Karpas-422 (cell line): ENCODE results near the gene ZNF446. TPM values are rescaled to one million over a fixed set of nuclear protein-coding genes. Genes with fewer than 3 reads are reported as not detected.
A peak's percentile ranks its signal among the peaks of the same experiment; 100 is the strongest.

Experiments
- DNase-seq: peaks from one replicate; pipeline ENCODE4 v3.0.0-alpha.2; 2015
- H2AFZ ChIP-seq: fragments of 200-600 bp; sonication (generic); 2 replicates; pipeline ENCODE4 v1.6.1; 2014; ENCODE audit warnings: antibody characterized with exemption, low read length, mixed read lengths
- H3K27ac ChIP-seq: fragments of 200-600 bp; sonication (generic); 2 replicates; pipeline ENCODE4 v1.5.1; 2014; ENCODE audit warnings: mild to moderate bottlenecking, low read length, moderate library complexity
- H3K27me3 ChIP-seq: fragments of 200-600 bp; sonication (generic); 2 replicates; pipeline ENCODE4 v1.6.1; 2014; ENCODE audit warnings: low read length, mixed read lengths
- H3K36me3 ChIP-seq: fragments of 200-600 bp; sonication (generic); 2 replicates; pipeline ENCODE4 v1.6.1; 2014; ENCODE audit warnings: low read length, mixed read lengths; ENCODE audit not compliant: insufficient read depth
- H3K4me1 ChIP-seq: fragments of 200-600 bp; sonication (generic); 2 replicates; pipeline ENCODE4 v1.6.1; 2014; ENCODE audit warnings: mild to moderate bottlenecking, low read length, mixed read lengths
- H3K4me2 ChIP-seq: fragments of 200-600 bp; sonication (generic); 2 replicates; pipeline ENCODE4 v1.6.1; 2014; ENCODE audit warnings: low read length, low read depth, mild to moderate bottlenecking; ENCODE audit not compliant: poor library complexity, severe bottlenecking
- H3K4me3 ChIP-seq: fragments of 200-600 bp; sonication (generic); 2 replicates; pipeline ENCODE4 v1.5.1; 2014; ENCODE audit warnings: mild to moderate bottlenecking, antibody characterized with exemption, low read length, mixed read lengths
- H3K79me2 ChIP-seq: fragments of 200-600 bp; sonication (generic); 2 replicates; pipeline ENCODE4 v1.6.1; 2014; ENCODE audit warnings: mild to moderate bottlenecking, low read length, mixed read lengths
- H3K9ac ChIP-seq: fragments of 200-600 bp; sonication (generic); 2 replicates; pipeline ENCODE4 v1.6.0; 2014; ENCODE audit warnings: low read length
- H3K9me2 ChIP-seq: fragments of 200-600 bp; sonication (generic), shearing (Covaris generic); replicated peaks from 2 replicates; pipeline ENCODE4 v1.6.0; 2014; ENCODE audit warnings: mild to moderate bottlenecking, low read length, moderate library complexity; ENCODE audit not compliant: insufficient read depth
- H3K9me3 ChIP-seq: fragments of 300-700, 200-600 bp; sonication (generic); 2 replicates; pipeline ENCODE4 v1.6.1; 2014; ENCODE audit warnings: low read length, mixed read lengths
- H4K20me1 ChIP-seq: fragments of 200-600 bp; sonication (generic); 2 replicates; pipeline ENCODE4 v1.6.1; 2014; ENCODE audit warnings: mild to moderate bottlenecking, antibody characterized with exemption, low read length, low read depth; ENCODE audit not compliant: insufficient read depth
- total RNA-seq: library from RNA; depleted of rRNA; stranded (reverse); fragments of >200 nt; shearing (Covaris generic); gene quantifications from 2 replicates; pipeline ENCODE4 v1.2.3, GENCODE V29; 2014; ENCODE audit warnings: low replicate concordance

Gene ZNF446
- total RNA-seq, 1 experiment from 2014 or later, result 11.8 TPM

DNA sequence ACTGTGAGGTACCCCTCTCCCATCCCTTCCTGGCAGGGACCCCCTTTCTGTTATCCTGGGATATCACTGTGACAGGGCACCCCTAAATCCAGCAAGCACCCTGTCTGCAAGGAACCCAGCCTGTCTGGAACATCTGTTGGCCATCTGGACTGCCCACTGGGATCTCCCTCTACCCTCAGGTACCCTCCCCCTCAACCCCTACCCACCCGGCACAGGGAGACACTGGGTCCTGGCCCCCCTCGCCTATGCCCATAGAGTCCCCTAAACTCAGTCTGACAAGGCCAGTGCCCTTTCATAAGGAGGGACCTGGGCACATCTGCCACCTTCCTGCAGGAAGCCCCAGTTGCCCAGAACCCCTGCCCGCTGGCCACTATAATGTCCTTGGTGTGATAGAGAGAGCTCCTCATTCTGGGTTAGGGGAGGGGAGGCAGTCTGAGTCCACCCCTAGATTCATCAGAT, 38.4 kb downstream of the ZNF446 start:
- Histone ChIP-seq H3K9ac (peak overlapping the region; percentile 97), H3K4me2 (peak overlapping the region; percentile 90), H3K9me3 (no peaks in the 10 kb centered on the region), H3K27ac (peak overlapping the region; percentile 73), H3K4me1 (peaks cover 30% of the 10 kb centered on the region), H2AFZ (no peak overlapping the region), H4K20me1 (no peaks in the 10 kb centered on the region), H3K9me2 (no peaks in the 10 kb centered on the region), H3K27me3 (no peaks in the 10 kb centered on the region), H3K79me2 (peaks cover 21% of the 10 kb centered on the region), H3K36me3 (no peaks in the 10 kb centered on the region), H3K4me3 (peak overlapping the region; percentile 88)
- peak; percentile 58 for DNase-seq

DNA sequence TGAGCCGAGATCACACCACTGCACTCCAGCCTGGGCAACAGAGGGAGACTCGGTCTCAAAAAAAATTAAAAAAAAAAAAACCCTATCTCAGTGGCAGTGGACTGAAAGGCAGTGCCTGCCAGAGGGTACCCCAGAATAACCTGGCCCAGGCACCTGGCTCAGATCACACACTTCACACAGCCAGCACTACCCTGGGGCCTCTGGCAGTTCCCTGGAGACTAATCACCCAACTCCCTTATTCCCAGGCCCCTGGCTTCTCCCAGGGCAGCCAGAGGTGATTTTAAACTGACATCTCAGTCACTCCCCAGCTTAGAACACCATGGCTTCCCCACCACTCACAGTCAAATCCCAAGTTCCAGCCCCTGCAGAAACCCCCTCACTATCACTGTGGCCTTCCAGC, 39.1 kb downstream of the ZNF446 start:
- H4K20me1 ChIP-seq, result no peaks in the 10 kb centered on the region

DNA sequence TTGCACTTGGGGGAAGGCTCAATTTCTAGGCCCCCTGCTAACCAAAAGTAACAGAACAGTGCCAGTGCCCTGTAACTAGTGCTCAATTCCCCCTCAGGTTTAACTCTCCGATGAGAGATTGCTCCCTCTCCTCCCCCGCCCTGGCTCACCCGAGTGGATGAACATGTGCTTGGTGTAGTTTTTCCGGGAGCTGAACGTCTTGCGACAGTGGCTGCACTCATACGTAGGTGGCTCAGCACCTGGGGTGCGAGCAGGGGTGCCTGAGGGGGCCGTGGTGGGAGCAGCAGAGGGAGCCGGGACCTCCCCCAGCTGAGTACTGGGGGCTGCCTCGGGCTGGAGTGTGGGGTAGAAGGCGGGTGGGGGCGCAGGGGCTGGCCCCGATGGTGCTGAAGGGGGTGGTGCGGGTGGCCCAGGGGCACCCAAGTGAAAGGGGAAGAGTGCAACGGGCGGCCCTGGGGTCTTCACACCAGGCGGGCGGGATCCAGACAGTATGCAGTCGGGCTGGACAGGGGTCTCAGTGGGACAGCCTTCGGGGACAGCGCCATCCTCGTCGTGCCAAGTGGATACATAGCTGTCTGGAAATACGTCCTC, 40.2 kb downstream of the ZNF446 start:
- H3K9me2 ChIP-seq, result no peaks in the 10 kb centered on the region
- peaks cover 34% of the 10 kb centered on the region for H3K4me1 ChIP-seq
- H3K36me3 ChIP-seq, result no peaks in the 10 kb centered on the region
- no peak overlapping the region for H3K4me3 ChIP-seq
- H3K27me3 ChIP-seq, result no peaks in the 10 kb centered on the region
- H3K79me2 ChIP-seq, result peaks cover 21% of the 10 kb centered on the region
- DNase-seq, result peak; percentile 39
- peak overlapping the region; percentile 90 for H3K4me2 ChIP-seq
- H3K9ac ChIP-seq, result peak overlapping the region; percentile 97; the same call in 1 of the 2 replicates
- H2AFZ ChIP-seq, result no peak overlapping the region
- H3K9me3 ChIP-seq, result no peaks in the 10 kb centered on the region
- no peak overlapping the region for H3K27ac ChIP-seq
- no peaks in the 10 kb centered on the region for H4K20me1 ChIP-seq

More for the DNA sequence above, 39.1 kb downstream of the ZNF446 start:
- Histone ChIP-seq H3K9me3 (no peaks in the 10 kb centered on the region), H2AFZ (no peak overlapping the region), H3K4me2 (peak overlapping the region; percentile 90), H3K27me3 (no peaks in the 10 kb centered on the region), H3K27ac (peak overlapping the region; percentile 62), H3K79me2 (peaks cover 21% of the 10 kb centered on the region), H3K9me2 (no peaks in the 10 kb centered on the region), H3K36me3 (no peaks in the 10 kb centered on the region), H3K4me1 (peaks cover 31% of the 10 kb centered on the region), H3K9ac (peak overlapping the region; percentile 97), H3K4me3 (peak overlapping the region; percentile 88; the same call in 1 of the 2 replicates)
- peak; percentile 63 for DNase-seq

DNA sequence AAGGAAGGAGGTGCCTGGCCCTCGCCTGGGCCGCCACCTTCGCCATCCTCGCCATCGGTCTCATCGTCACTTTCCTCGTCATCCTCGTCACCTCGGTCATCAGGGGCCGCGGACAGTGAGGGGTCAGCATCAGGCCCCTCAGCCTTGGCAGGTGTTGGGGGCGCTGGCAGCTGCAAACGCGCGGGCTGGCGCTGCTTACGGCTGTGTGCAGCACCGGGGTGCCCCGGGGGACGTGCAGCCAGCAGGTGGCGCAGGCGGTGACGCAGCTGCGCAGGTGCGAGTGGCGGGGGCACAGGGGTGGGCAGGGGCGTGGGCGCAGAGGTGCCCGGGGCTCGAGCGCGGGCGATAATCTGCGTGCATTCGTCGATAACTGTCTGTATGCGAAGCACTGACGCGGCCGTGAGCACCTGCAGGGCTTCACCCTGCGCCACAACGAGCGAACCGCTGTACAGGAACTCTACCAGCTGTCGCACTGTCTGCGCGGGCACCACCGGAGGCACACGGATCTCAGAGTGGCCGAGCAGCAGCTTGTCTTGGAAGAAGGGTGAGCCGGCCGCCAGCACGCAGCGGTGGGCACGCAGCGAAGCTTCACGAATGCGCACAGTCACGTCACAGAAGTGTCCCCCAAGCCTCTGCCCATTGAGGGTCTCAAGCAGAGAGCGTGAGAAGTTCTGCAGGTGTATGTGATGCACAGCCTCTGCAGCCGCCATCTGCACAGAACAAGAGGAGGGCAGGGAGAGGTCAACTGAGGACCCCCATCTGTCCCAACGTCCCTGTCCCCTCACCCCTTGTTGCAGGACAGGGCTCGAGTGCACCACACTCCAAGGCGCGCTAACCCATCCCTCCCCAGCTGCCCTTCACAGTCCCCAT, 41.0 kb downstream of the ZNF446 start:
- Histone ChIP-seq H3K9ac (no peak overlapping the region), H3K4me2 (no peak overlapping the region)
- DNase-seq, result no peak

DNA sequence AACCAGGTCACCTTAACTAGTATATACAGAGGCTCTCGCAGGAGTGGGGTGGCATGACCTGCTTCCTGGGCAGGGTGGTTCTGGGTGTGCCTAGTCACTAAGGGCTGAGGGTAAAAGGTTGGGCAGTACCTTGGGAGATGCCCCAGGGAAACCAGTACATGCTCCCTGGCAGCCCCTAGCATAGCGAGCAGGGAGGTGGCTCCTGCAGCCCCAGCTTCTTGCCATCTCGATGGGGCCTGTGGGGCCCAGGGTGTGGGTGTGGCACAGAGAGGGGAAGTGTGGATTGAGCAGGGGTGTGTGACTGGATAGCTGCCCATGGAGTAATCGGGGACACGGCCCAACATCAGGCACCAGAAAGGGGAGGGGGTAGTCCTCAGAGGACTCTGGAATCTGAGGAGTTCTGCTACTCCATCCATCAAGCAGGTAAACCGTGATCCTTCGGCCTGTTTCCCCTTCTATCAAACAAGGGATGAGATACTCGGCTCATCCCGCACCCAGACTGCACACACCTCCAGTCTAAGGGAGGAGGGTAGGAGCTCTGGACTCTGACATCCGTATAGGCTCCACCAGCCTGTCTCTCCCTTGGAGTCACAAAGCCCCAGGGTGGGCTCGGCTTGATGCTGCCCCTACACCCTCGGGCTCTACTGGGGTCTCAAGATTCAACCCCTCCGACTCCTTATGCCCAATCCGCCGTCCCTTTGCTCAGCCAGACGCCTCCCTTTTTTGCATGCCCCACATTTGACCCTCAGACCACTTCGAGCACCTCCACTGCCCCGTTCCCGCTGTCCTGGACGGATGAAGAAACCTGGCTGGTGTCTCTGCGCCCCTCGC, 42.3 kb downstream of the ZNF446 start:
- Histone ChIP-seq H3K9me2 (no peaks in the 10 kb centered on the region), H3K4me3 (peak overlapping the region; percentile 81), H4K20me1 (no peaks in the 10 kb centered on the region), H3K27me3 (no peaks in the 10 kb centered on the region), H3K4me2 (peak overlapping the region; percentile 93), H3K9ac (peak overlapping the region; percentile 86), H3K4me1 (peaks cover 33% of the 10 kb centered on the region), H3K27ac (peak overlapping the region; percentile 79), H3K79me2 (peaks cover 21% of the 10 kb centered on the region), H2AFZ (no peak overlapping the region), H3K36me3 (no peaks in the 10 kb centered on the region), H3K9me3 (no peaks in the 10 kb centered on the region)
- DNase-seq, result peak; percentile 67

More for the DNA sequence above, 41.0 kb downstream of the ZNF446 start:
- H3K36me3 ChIP-seq, result no peaks in the 10 kb centered on the region
- H2AFZ ChIP-seq, result no peak overlapping the region
- no peak overlapping the region for H3K27ac ChIP-seq
- no peaks in the 10 kb centered on the region for H3K9me2 ChIP-seq
- H3K27me3 ChIP-seq, result no peaks in the 10 kb centered on the region
- H3K4me3 ChIP-seq, result no peak overlapping the region
- peaks cover 34% of the 10 kb centered on the region for H3K4me1 ChIP-seq
- no peaks in the 10 kb centered on the region for H4K20me1 ChIP-seq
- peaks cover 21% of the 10 kb centered on the region for H3K79me2 ChIP-seq
- no peaks in the 10 kb centered on the region for H3K9me3 ChIP-seq

DNA sequence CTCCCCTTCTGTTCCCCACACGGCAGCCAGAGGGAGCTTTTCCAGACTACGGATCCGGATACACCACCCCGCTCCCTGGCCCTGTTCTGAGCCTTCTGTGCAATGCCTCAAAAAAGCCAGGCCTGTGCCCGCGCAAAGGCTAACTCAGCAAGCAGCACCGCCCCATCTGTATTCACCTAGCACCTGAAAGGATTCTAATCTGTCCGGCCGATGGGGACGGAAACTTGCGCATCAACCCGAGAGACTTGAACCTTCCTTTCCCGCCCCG, 42.9 kb downstream of the ZNF446 start:
- Histone ChIP-seq H3K4me3 (peak overlapping the region; percentile 81), H3K27me3 (no peaks in the 10 kb centered on the region), H3K27ac (peak overlapping the region; percentile 79), H3K9me3 (no peaks in the 10 kb centered on the region), H3K9ac (peak overlapping the region; percentile 86), H3K4me1 (peaks cover 29% of the 10 kb centered on the region), H3K9me2 (no peaks in the 10 kb centered on the region), H4K20me1 (no peaks in the 10 kb centered on the region), H3K79me2 (peaks cover 21% of the 10 kb centered on the region), H3K36me3 (no peaks in the 10 kb centered on the region), H2AFZ (peak overlapping the region; percentile 50; the same call in 1 of the 2 replicates), H3K4me2 (peak overlapping the region; percentile 93)
- peak; percentile 74 for DNase-seq

DNA sequence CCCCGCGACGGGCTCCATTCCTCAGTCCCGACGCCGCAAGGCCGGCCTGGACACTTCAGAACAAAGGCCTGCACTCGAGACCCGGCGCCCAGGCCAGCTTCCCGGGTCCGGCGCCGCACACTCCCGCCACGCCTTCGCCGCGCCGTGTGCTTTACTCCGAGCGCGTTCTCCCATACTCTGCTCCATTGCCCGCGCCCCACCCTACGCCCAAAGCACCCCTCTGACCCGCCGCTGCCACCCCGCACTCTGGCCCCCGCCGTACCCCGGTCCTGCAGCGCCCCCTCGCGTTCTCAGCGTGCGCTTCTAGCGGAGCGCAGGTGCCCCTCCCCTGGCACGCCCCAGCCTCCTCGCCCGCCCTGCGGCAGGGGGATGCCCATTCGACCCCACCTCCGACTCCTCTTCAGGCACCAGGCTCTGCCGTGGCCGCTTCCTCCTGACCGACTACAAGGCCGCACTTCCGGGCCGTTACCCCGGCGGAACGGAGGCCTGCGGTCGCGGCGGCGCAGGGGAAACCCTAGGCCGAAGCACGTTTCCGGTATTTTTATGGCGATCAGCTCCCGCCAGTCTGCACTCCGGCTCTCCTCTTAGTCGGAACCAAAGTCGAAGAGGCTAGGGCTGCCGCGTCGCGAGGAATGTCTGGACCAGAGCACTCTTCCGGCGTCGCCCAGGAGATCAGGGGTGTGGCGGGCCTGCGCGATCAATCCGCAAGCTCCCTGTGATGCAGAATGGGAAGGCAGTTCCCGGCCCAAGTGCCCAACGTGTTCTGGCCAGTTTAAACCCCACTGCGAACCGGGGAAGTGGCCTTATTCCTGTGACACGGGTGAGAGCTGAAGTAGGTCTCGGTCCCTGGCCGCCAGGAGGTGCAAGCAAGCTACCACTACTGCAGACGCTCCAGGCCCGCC, 43.5 kb downstream of the ZNF446 start, which contains the start of gene ZBTB45:
Gene ZBTB45 (minus strand): TSS at position 456 of the 902 bp plus-strand sequence. CDS start 2,137 bp downstream, outside the sequence.
- Histone ChIP-seq H3K79me2 (peaks cover 17% of the 10 kb centered on the region), H3K4me2 (peak within 1 kb of the TSS; percentile 93), H3K27ac (peak within 1 kb of the TSS; percentile 79), H3K27me3 (no peaks in the 10 kb centered on the region), H2AFZ (peak within 1 kb of the TSS; percentile 50; the same call in 1 of the 2 replicates), H4K20me1 (no peaks in the 10 kb centered on the region), H3K9ac (peak within 1 kb of the TSS; percentile 86), H3K9me2 (no peaks in the 10 kb centered on the region), H3K4me1 (peaks cover 27% of the 10 kb centered on the region), H3K36me3 (no peaks in the 10 kb centered on the region), H3K4me3 (peak within 1 kb of the TSS; percentile 81), H3K9me3 (no peaks in the 10 kb centered on the region)
- peak; percentile 94 for DNase-seq
